ENCODE data around the gene SDCCAG8.

SDCCAG8 gene

GRCh38 chr1:243421784-243422183, 165.9 kb downstream of the SDCCAG8 start:
- no peak for DNase-seq (ENCODE audit: low spot score)

- DNase-seq (ENCODE audit: low spot score), result no peak
Observed at GRCh38 chr1:243422362-243422761, 166.5 kb downstream of the SDCCAG8 start.

- DNase-seq (ENCODE audit: low spot score), result no peak
Observed at GRCh38 chr1:243428084-243428483, 172.2 kb downstream of the SDCCAG8 start.

- DNase-seq (ENCODE audit: low spot score), result no peak
Observed at GRCh38 chr1:243428617-243429342, 172.9 kb downstream of the SDCCAG8 start.

GRCh38 chr1:243431591-243431990, 175.8 kb downstream of the SDCCAG8 start:
- DNase-seq (ENCODE audit: low spot score), result no peak

GRCh38 chr1:243432136-243432535, 176.3 kb downstream of the SDCCAG8 start:
- no peak for DNase-seq (ENCODE audit: low spot score)

GRCh38 chr1:243433737-243434370, 178.0 kb downstream of the SDCCAG8 start:
- DNase-seq (ENCODE audit: low spot score), result no peak

GRCh38 chr1:243434594-243434993, 178.8 kb downstream of the SDCCAG8 start:
- no peak for DNase-seq (ENCODE audit: low spot score)

- no peak for DNase-seq (ENCODE audit: low spot score)
Observed at GRCh38 chr1:243435836-243436235, 180.0 kb downstream of the SDCCAG8 start.

GRCh38 chr1:243438146-243438545, 182.3 kb downstream of the SDCCAG8 start:
- DNase-seq (ENCODE audit: low spot score), result no peak

- DNase-seq (ENCODE audit: low spot score), result no peak
Observed at GRCh38 chr1:243438815-243439214, 183.0 kb downstream of the SDCCAG8 start.

- DNase-seq (ENCODE audit: low spot score), result no peak
Observed at GRCh38 chr1:243440406-243440805, 184.6 kb downstream of the SDCCAG8 start.

- DNase-seq (ENCODE audit: low spot score), result no peak
Observed at GRCh38 chr1:243441601-243442000, 185.8 kb downstream of the SDCCAG8 start.

- no peak for DNase-seq (ENCODE audit: low spot score)
Observed at GRCh38 chr1:243443557-243443956, 187.7 kb downstream of the SDCCAG8 start.

GRCh38 chr1:243447347-243447746, 191.5 kb downstream of the SDCCAG8 start:
- DNase-seq (ENCODE audit: low spot score), result no peak

GRCh38 chr1:243447844-243448243, 192.0 kb downstream of the SDCCAG8 start:
- DNase-seq (ENCODE audit: low spot score), result no peak

- no peak for DNase-seq (ENCODE audit: low spot score)
Observed at GRCh38 chr1:243449373-243449772, 193.5 kb downstream of the SDCCAG8 start.

- DNase-seq (ENCODE audit: low spot score), result no peak
Observed at GRCh38 chr1:243452092-243452491, 196.3 kb downstream of the SDCCAG8 start.

- peak; percentile 35 for DNase-seq (ENCODE audit: low spot score)
Observed at GRCh38 chr1:243454328-243454997, 198.6 kb downstream of the SDCCAG8 start.

GRCh38 chr1:243455760-243456651, 200.2 kb downstream of the SDCCAG8 start:
- no peak for DNase-seq (ENCODE audit: low spot score)

- DNase-seq (ENCODE audit: low spot score), result no peak
Observed at GRCh38 chr1:243457363-243457982, 201.6 kb downstream of the SDCCAG8 start.

GRCh38 chr1:243459059-243459458, 203.2 kb downstream of the SDCCAG8 start:
- DNase-seq (ENCODE audit: low spot score), result no peak

Data from HuH-7.5 (cell line).